HG03135 (cell line): ENCODE results near the gene SEC23A.
"Not testable (repeated sequence)": the region's sequence is repeated elsewhere in the genome, so short reads cannot be mapped to it uniquely, and the experiment has no call there.

Source experiments
- ATAC-seq: cut with Tn5 transposase; IDR thresholded peaks from one replicate; pipeline ENCODE4 v1.9.1; 2021; ENCODE audit warnings: mild to moderate bottlenecking, moderate library complexity; ENCODE audit not compliant: unreplicated experiment

SEC23A gene

DNA sequence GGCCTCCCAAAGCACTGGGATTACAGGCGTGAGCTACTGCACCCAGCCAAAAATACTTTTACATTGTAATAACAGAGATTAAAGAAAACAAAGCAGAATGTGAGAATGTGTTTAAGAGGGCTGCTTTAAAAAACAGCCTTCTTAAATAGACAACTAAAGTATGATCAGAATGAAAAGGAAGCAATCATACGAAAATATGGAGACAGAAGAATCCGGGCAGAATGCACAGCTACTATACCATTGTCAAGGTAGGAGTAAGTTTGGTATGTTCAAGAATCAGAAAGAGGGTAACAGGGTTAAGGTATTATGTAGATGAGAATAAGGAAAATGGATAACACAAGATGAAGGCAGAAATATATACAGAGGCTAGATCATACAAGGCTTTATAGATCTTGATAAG is 8.5 kb downstream of the SEC23A start:
- no peak for ATAC-seq

DNA sequence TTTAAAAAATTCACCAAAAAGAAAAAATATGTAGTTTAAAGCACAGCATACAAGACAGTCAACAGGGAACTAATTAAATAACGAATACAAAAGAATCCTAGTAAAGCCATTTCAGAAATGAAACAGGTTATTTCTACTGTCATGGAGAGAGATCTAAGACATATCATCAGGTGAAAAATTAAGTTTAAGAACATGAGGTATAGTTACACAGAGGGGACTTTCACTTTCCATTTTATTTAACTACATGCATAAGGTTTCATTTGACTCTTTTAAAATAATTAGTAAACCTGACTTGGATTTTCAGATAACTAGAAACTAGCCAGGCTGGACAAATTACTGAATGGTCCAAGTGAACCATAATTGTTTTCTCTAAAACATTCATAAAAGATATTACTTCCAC is 11.3 kb downstream of the SEC23A start:
- ATAC-seq, result no peak

DNA sequence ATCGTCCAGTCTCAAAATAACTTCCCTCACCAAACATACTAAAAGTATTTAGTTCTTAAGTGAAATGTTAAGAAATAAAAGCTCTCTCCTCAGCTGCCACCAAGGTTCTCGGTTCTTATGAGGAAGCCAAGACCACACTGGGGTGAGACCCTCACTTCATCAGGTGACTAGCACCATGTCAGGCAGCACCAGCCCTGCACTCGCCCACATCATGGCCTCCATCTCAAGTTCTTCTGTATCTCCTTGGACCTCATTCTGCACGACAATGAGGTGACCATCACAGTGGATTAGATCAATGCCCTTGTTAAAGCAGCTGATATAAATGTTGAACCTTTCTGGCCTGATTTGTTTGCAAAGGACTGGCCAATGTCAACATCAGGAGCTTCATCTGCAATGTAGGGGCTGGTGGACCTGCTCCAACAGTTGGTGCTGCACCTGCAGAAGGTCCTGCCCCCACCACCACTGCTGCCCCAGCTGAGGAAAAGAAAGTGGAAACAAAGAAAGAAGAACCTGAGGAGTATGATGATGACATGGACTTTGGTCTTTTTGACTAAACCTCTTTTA is 12.4 kb downstream of the SEC23A start:
- ATAC-seq, result no peak

DNA sequence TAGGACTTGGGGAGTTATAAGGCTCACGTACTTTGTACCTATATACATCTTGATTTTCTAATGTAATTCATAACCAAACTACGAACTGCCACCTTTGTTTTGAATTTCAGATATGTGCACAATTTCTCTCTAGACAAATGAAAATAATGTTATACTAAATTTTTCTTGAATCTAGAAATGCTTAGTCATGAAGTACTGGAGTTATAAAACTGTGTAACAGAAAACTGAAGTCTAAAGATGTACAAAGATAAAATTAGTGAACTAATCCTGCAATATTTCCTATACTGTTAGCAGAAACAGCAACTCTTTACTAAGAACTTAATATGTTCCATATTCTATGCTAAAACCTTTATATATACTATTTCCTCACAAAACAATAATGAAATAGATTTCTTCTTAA is 15.5 kb downstream of the SEC23A start:
- ATAC-seq, result no peak

DNA sequence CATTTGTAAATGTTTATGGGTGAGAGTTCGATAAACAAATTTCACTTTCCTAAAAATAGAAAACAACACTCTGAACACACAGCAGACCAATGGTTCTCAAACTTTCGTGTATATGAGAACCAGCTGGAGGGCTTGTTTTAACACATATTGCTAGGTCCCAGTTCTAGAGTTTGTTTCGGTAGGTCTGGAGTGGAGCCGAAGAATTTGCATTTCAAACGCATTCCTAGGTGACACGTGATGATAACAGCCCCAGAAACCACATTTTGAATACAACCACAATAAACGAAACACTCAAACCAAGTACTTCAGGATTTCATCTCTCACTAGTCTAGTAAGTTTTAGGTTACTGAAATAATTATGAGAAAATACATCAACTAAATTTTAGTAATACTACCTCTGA is 17.1 kb downstream of the SEC23A start:
- no peak for ATAC-seq

DNA sequence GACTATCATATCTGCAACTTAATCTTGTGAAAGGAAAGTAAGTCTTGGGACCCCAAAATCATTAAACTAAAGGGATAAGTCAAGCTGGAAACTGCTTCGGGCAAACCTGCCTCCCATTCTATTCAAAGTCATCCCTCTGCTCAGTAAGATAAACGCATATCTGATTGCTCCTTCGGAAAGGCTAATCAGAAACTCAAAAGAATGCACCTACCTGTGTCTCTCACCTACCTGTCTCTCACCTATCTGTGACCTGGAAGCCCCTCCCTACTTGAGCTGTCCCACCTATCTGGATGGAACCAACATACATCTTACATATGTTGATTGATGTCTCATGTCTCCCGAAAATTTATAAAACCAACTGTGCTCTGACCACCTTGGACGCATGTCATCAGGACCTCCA is 19.9 kb downstream of the SEC23A start:
- no peak for ATAC-seq

DNA sequence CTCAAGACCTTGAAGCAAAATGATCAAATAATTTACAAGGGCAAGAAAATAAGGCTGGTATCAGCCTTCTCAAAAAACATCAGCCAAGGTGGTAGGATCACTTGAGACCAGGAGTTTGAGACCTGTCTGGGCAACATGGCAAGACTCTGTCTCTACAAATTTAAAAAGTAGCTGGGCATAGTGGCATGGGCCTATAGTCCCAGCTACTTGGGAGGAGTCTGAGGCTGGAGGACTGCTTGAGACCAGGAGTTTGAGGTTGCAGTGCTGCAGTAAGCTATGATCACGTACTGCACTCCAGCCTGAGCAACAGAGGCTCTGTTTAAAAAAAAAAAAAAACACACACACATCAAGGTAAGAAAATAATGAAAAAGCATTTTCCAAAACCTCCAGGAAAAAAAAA is 22.1 kb downstream of the SEC23A start:
- ATAC-seq, result no peak

DNA sequence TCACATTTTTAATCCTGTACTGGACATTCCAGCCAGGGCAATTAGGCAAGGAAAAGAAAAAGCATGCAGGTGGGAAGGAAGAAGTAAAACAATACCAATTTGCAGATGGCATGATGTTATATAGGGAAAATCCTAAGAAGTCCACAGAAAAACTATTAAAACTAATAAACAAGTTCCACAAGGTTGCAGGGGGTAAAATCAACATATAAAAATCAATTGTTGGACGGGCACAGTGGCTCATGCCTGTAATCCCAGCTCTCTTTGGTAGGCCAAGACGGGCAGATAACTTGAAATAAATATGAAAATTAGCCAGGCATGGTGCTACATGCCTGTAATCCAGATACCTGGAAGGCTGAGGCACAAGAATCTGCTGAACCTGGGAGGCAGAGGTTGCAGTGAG is 31.9 kb downstream of the SEC23A start:
- no peak for ATAC-seq

DNA sequence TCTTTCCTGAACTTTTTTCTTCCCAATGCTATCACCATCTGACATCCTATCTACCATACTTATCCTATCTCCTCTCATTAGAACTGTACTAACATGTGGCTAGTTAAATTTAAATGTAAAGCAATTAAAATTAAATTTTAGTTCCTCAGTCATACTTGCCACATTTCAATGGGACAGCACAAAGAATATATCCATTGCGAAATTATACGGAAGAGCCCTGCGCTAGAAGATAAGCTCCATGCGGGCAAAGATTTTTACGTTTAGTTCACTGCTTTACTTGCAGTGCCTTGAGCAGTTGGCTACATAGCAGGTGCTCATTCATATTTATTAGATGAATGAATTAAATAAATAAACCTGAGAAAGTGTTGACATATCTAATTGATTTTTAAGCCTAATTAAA is 33.1 kb downstream of the SEC23A start:
- ATAC-seq, result no peak

DNA sequence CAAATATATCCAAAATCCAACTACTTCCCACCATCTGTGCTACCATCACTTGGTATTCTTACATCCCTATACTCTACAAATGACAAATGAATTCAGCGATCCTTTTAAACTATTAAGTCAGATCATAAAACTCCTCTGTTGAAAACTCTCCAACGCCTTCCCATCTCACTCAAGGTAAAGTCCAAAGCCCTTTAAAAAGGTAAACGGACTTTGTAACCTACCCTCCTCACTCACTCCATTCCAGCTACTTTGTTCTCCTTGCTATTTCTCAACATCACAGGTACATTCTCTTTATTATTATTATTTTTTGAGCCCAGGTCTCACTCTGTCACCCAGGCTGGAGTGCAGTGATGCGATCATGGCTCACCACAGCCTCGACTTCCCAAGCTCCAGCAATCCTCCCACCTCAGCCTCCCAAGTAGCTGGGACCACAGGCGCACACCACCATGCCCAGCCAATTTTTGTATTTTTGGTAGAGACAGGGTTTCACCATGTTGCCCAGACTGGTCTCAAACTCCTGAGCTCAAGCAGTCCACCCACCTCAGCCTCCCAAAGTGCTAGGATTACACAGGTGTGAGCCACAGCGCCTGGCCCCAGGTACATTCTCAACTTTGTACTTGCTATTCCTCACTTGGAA is 33.7 kb downstream of the SEC23A start:
- ATAC-seq, result not testable (repeated sequence)

DNA sequence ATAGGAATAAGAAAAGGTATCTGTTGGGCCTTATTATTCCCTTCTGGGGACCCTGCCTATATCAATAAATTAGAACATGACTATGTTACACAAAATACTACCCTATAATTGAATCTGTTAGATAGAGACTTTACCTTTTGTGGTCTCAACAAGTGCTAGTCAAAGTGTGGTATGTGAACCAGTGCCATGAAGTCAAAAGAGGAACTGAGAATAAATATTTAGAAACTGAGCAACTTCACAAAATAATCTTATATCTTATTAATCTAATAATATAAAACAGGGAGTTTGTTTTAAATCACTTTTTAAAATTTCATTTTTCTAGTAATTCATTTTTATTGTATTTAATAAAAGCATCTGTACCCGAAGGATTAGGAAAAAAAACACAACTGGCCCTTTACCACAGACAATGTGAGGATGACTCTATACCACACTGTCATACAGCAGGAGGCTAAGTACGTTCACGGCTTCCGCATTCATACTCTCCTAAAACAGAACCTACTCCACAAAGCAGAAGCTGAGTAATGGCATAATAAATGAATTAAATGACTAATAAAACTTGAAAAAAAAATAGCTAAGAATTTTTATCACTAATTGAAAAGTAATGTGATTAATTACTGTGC is 42.1 kb downstream of the SEC23A start:
- peak; percentile 99 for ATAC-seq

DNA sequence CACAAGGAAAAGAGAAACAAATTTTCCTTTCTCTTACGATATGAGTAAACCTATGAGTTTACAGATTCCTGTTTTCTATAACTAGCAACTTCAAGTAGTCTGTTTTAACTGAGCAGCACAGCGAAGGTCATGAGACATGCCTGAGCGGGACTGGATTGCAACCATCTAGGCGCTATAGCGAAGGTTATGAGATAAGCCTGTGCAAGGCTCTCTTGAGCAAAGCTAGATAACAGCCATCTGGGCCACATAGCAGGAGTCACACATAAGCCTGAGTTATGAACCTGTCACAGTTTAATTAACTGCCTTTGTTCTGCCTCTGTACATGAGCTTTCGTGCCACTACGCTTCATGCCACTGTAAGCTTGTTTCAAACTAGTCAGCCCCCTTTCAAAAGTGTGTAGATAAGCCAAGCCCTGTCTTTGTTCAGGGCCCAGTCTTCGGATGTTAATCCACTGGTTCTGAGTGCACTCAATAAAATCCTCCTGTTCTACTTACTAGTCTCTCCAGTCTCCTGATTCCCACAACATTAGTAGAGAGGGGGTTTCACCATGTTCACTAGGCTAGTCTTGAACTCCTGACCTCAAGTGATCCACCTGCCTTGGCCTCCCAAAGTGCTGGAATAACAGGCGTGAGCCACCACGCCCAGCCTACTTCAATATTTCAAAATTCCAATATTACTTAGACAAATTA is 47.1 kb downstream of the SEC23A start:
- ATAC-seq, result no peak

DNA sequence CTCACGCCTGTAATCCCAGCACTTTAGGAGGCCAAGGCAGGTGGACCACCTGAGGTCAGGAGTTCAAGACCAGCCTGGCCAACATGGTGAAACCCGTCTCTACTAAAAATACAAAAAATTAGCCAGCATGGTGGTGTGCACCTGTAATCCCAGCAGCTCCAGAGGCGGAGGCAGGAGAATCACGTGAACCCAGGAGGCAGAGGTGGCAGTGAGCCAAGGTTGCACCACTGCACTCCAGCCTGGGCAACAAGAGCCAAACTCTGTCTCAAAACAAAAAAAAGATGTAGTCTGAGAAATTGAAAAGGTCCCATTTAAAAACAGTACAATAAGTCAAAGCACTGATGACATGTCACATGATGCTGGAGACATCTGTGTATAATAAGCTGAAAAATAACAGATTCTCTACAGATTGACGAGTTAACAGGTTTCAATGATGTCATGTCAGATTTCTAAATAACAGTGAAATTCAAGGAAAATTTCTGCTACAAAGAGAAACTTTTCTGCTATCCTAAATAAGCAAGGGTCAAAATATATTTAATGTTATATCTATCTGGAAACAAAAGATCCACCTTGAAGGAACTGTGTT is 50.1 kb downstream of the SEC23A start:
- not testable (repeated sequence) for ATAC-seq

DNA sequence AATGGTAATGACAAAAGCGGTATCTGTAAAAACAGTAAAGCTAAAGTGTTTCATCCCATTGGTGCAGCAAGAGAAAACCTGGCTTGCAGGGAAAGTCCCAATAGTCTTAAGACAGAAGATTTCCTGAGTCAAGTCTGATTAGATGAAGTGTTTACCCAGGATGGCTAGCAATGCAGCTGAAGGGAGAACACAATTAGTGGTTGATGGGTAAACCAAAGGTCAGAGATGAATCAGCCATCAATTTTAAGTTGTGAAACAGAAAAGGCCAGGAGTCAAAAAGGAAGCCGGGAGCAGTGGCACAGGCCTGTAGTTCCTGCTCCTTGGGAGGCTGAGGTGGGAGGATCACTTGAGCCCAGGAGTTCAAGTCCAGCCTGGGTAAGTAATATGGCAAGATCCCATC is 52.6 kb downstream of the SEC23A start:
- no peak for ATAC-seq

DNA sequence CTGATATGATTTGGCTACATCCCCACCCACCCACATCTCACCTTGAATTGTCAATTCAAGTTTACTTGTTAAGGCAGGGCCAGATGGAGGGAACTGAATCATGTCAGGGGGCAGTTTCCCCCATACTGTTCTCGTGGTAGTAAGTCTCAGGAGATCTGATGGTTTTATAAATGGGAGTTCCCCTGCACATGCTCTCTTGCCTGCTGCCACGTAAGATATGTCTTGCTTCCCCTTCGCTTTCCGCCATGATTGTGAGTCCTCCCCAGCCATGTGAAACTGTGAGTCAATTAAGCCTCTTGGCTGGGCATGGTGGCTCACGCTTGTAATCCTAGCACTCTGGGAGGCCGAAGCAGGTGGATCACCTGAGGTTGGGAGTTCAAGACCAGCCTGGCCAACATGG is 57.1 kb downstream of the SEC23A start:
- ATAC-seq, result not testable (repeated sequence)

DNA sequence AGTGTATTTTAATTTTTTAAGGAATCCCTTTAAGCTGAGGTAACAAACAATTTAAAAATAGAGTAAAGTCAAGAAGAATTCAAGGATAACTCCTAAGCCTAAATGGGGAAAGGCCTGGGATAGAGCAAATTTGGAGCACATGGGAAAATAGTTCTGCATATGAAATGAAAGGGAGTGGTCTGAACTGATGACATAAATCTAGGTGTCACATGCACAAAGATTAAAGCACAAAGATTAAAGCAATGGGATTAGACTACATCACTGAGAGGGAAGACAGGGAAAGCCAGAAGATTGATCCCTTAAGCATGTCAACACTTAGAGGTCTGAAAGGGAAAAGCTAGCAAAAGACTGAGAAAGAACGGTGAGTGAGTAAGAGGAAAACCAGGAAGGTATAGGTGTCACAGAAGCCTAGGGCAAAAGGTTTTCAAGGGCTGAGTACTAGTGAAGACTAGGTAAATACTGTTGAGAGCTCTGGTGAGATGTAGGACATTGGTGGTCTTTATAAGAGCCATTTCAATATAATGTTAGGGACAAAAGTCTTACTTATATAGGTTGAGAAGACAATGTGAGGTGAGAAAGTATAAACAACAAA is 59.6 kb downstream of the SEC23A start:
- ATAC-seq, result no peak

DNA sequence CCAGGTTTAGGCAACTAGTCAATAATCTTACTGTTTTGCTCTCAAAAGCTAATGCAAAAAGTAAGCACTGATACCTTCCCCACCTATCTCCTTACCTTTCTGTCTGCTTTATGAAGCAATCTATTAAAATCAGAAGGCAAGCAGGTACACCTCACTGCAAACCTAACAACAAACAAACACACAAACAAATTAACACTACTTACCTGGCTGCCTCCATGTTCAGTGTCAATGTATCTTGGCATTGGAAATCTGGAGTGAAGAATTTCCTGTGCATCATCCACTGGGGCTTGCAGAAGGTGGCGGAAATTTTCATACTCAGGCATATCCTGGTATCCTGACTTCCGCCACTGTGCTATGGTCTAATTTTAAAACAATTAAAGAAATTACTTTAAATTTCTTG is 62.5 kb downstream of the SEC23A start:
- ATAC-seq, result no peak

DNA sequence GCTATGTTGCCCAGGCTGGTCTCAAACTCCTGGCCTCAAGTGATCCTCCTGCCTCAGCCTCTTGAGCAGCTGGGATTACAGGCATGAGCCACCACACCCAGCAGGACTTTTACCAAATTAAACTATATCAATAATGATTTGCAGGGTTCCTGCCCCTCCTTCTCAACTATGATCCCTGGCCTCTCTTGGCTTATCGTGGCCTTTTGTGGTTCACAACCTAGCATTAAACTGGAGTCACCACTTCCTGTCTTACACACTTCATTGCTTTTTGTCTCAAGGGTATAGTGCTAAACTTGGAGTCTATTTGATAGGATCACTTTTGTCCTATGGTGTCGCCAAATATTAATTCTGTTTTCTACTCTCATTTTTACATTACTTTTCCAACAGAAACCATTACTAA is 64.5 kb downstream of the SEC23A start:
- ATAC-seq, result no peak

DNA sequence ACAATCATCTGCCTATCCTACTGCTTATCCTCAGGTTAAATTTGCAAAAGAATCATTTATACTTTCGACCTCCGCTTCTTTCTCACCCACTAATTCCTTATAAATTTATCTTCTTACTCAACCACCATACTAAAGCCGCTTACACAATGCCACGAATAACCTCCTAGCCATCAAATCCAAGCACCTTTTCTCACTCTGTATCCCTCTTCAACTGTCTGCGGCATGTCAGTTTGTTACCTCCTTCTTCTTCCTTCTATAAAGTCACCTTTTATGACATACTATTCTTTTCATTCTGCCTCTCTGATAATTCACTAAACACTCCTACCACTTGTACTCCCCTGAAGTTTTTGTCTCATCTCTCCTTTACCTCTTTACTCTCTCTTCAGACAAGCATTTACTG is 66.3 kb downstream of the SEC23A start:
- ATAC-seq, result no peak

DNA sequence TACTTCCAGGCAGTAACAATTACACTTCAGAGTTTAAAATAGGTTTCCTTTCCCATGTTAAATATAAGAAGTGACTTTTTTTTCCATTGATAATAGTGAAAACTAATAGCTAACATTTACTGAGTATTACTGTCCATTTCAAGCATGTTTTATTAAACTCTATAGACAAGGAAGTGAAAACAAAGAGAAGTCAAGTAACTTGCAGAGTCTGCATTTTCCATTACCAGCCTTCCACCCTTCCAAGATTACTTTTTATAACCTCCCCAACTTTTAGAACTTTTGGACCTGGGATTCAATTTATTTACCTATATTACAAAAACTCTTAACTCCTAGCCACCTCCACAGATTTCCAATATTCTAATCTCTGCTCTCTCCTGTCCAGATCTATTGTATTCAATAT is 67.7 kb downstream of the SEC23A start:
- no peak for ATAC-seq

DNA sequence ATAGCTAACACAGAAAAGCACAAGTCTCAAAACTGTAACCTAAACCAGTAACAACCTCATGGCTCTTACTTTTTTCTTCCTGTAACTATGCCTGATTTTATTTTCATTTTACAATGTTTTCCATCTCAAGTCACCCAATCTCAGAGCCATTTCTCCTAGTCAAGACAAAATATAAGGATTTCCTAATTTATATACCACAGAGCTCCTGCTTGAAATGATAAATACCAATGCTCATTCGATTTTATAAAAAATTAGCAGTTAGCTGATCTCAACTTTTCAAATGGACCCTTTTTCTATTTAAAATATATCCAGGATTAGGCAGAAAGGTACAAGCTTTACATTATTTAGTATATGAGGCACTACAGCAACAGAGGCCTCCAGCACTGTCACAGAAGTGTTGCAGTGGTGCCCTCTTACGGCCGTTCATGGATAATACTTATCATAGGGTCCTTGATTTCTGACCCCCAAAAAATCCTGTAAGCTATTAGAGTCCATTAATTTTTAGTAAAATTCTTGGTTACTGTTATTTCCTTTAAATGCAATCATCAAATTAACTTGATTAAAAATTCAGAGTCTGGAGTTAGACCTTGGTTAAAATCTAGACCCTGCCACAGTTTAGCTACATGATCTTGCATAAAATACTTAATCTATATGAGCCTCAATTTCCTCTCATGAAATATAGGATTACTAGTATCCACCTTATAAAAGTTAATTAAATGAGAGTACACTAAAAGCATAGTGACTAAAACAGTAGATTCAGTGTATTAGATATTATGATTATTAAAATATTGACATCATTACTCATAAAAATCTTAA is 68.3 kb downstream of the SEC23A start:
- ATAC-seq, result no peak
